H1 (cell line): ENCODE measurements around the gene HLTF. TPM values are rescaled to one million over a fixed set of nuclear protein-coding genes. Genes with fewer than 3 reads are reported as not detected.

Experiments used
- CTCF ChIA-PET: fragments of 300-600 bp; sonication (Branson Sonifier 250); formaldehyde crosslinking; loops from one replicate; lab custom pipeline; 2021; ENCODE audit not compliant: partially characterized antibody; lab: Charles Lee
- POLR2A ChIA-PET: fragments of 300-600 bp; sonication (Branson Sonifier 250); formaldehyde crosslinking; loops from one replicate; lab custom pipeline; 2021; ENCODE audit warnings: inconsistent platforms; ENCODE audit not compliant: partially characterized antibody; lab: Charles Lee
- DNase-seq, 2 experiments: peaks; one replicate each; pipeline versions ENCODE4 v3.0.0 to v3.0.0-alpha.2; 2010 to 2022; ENCODE audit warnings: low spot score in 2 of 2, low read depth in 1 of 2, mixed read lengths in 1 of 2
- FAIRE-seq: peaks from 2 replicates; lab custom pipeline; 2011; peaks lifted over from hg19 to GRCh38; lab: Jason Lieb, UNC
- H2AFZ ChIP-seq: 2 replicates; pipeline ENCODE4 v1.8.1; 2012; ENCODE audit warnings: low read length, inconsistent platforms
- H2AK5ac ChIP-seq: 2 replicates; pipeline ENCODE4 v1.6.1; 2013; ENCODE audit warnings: low read depth, low read length
- H2BK120ac ChIP-seq: replicated peaks from 2 replicates; pipeline ENCODE3; 2013; ENCODE audit warnings: low read depth, low read length, inconsistent platforms
- H2BK12ac ChIP-seq: 2 replicates; pipeline ENCODE4 v1.6.1; 2013; ENCODE audit warnings: low read depth, low read length
- H2BK15ac ChIP-seq: 2 replicates; pipeline ENCODE4 v1.6.1; 2013; ENCODE audit warnings: low read length
- H2BK20ac ChIP-seq: 2 replicates; pipeline ENCODE4 v1.6.1; 2013; ENCODE audit warnings: low read length
- H2BK5ac ChIP-seq: 2 replicates; pipeline ENCODE4 v1.6.1; 2013; ENCODE audit warnings: low read depth, low read length
- H3K14ac ChIP-seq: 2 replicates; pipeline ENCODE4 v1.6.1; 2013; ENCODE audit warnings: inconsistent platforms; ENCODE audit not compliant: insufficient read length
- H3K18ac ChIP-seq: 2 replicates; pipeline ENCODE4 v1.6.1; 2013; ENCODE audit warnings: low read length; ENCODE audit errors: extremely low read depth
- H3K23ac ChIP-seq: 2 replicates; pipeline ENCODE4 v1.6.1; 2013; ENCODE audit warnings: inconsistent platforms; ENCODE audit not compliant: insufficient read length
- H3K23me2 ChIP-seq: 2 replicates; pipeline ENCODE4 v1.6.1; 2013; ENCODE audit warnings: low read depth, low read length
- H3K27ac ChIP-seq: 2 replicates; pipeline ENCODE4 v1.6.1; 2011; ENCODE audit warnings: low read depth, low read length, inconsistent platforms
- H3K27me3 ChIP-seq, 4 experiments: replicated peaks in 1 of 4; 1 replicate in 1 of 4; 2 replicates in 3 of 4; pipeline versions ENCODE4 v1.6.1 to v1.8.1; 2011 to 2013; ENCODE audit warnings: low read length in 3 of 4, mild to moderate bottlenecking in 3 of 4, inconsistent platforms in 2 of 4, mixed read lengths in 2 of 4, moderate library complexity in 1 of 4; ENCODE audit not compliant: control insufficient read depth in 3 of 4, insufficient read depth in 3 of 4; ENCODE audit errors: extremely low read depth in 1 of 4
- H3K36me3 ChIP-seq, 4 experiments: 2 replicates each; pipeline versions ENCODE4 v1.6.1 to v1.8.1; 2011 to 2013; ENCODE audit warnings: mild to moderate bottlenecking in 4 of 4, low read length in 3 of 4, moderate library complexity in 2 of 4, control low read depth in 1 of 4, inconsistent platforms in 1 of 4; ENCODE audit not compliant: insufficient read depth in 4 of 4, control insufficient read depth in 2 of 4
- H3K4ac ChIP-seq: replicated peaks from 2 replicates; pipeline ENCODE3; 2013; ENCODE audit warnings: low read length, low read depth, mixed read lengths, inconsistent platforms; ENCODE audit not compliant: insufficient read length
- H3K4me1 ChIP-seq, 4 experiments: replicated peaks in 1 of 4; 1 replicate in 1 of 4; 2 replicates in 3 of 4; pipeline versions ENCODE4 v1.6.1 to v1.8.1; 2011 to 2013; ENCODE audit warnings: low read length in 3 of 4, inconsistent platforms in 2 of 4, mixed read lengths in 1 of 4; ENCODE audit not compliant: insufficient read depth in 4 of 4, control insufficient read depth in 3 of 4
- H3K4me2 ChIP-seq, 2 experiments: 2 replicates each; pipeline versions ENCODE4 v1.6.1 to v1.8.1; 2011 to 2013; ENCODE audit warnings: low read depth in 2 of 2, low read length in 2 of 2, control low read depth in 1 of 2, inconsistent platforms in 1 of 2, mild to moderate bottlenecking in 1 of 2; ENCODE audit not compliant: insufficient read depth in 1 of 2
- H3K4me3 ChIP-seq, 4 experiments: fragments of 200-600, 300-600 bp in 1 of 4; sonication (generic), shearing (Covaris generic), sonication (Bioruptor Twin) in 1 of 4; 2 replicates each; pipeline versions ENCODE4 v1.5.1 to v1.8.1; 2011 to 2016; ENCODE audit warnings: low read length in 4 of 4, low read depth in 3 of 4, control low read depth in 2 of 4, inconsistent platforms in 2 of 4, mild to moderate bottlenecking in 2 of 4, mixed read lengths in 1 of 4, moderate library complexity in 1 of 4; ENCODE audit not compliant: insufficient read depth in 2 of 4; ENCODE audit errors: extremely low read depth in 1 of 4
- H3K56ac ChIP-seq: replicated peaks from 2 replicates; pipeline ENCODE3; 2013; ENCODE audit warnings: low read depth, mild to moderate bottlenecking, mixed read lengths, low read length, inconsistent platforms; ENCODE audit not compliant: insufficient read length
- H3K79me1 ChIP-seq: 2 replicates; pipeline ENCODE4 v1.6.1; 2013; ENCODE audit warnings: low read depth, low read length, control low read depth
- H3K79me2 ChIP-seq, 2 experiments: 2 replicates each; pipeline versions ENCODE4 v1.6.1 to v1.8.1; 2012 to 2013; ENCODE audit warnings: low read length in 2 of 2, mild to moderate bottlenecking in 2 of 2, inconsistent platforms in 1 of 2; ENCODE audit not compliant: insufficient read depth in 2 of 2, control insufficient read depth in 1 of 2
- H3K9ac ChIP-seq, 4 experiments: replicated peaks in 1 of 4; 1 replicate in 1 of 4; 2 replicates in 3 of 4; pipeline versions ENCODE4 v1.6.1 to v1.8.1; 2011 to 2013; ENCODE audit warnings: low read depth in 3 of 4, low read length in 3 of 4, control low read depth in 2 of 4, mild to moderate bottlenecking in 2 of 4, moderate library complexity in 2 of 4, inconsistent platforms in 1 of 4; ENCODE audit errors: extremely low read depth in 1 of 4
- H3K9me3 ChIP-seq, 2 experiments: 2 replicates each; pipeline versions ENCODE4 v1.6.1 to v1.8.1; 2012 to 2013; ENCODE audit warnings: mild to moderate bottlenecking in 2 of 2, moderate library complexity in 2 of 2, control low read depth in 1 of 2, inconsistent platforms in 1 of 2, low read depth in 1 of 2, low read length in 1 of 2, mixed read lengths in 1 of 2; ENCODE audit not compliant: insufficient read depth in 2 of 2
- H4K20me1 ChIP-seq, 2 experiments: replicated peaks in 1 of 2; 2 replicates each; pipeline versions ENCODE3 to v1.8.1; 2011 to 2013; ENCODE audit warnings: inconsistent platforms in 2 of 2, low read length in 2 of 2, mild to moderate bottlenecking in 1 of 2; ENCODE audit not compliant: insufficient read depth in 2 of 2, control insufficient read depth in 1 of 2
- H4K5ac ChIP-seq: 2 replicates; pipeline ENCODE4 v1.6.1; 2013; ENCODE audit warnings: low read length, low read depth, mixed read lengths, inconsistent platforms; ENCODE audit not compliant: insufficient read length
- H4K8ac ChIP-seq: 2 replicates; pipeline ENCODE4 v1.8.0; 2013; ENCODE audit warnings: mild to moderate bottlenecking, moderate library complexity, low read length, inconsistent platforms; ENCODE audit not compliant: insufficient read depth; ENCODE audit errors: extremely low read depth
- H4K91ac ChIP-seq: replicated peaks from 2 replicates; pipeline ENCODE3; 2013; ENCODE audit warnings: low read length, mixed read lengths, inconsistent platforms; ENCODE audit not compliant: insufficient read length
- CHD2 ChIP-seq: IDR thresholded peaks from 2 replicates; pipeline ENCODE4 v1.6.1; 2012; ENCODE audit warnings: low read length, improper control_type of control experiment
- CTBP2 ChIP-seq: IDR thresholded peaks from 2 replicates; pipeline ENCODE4 v1.7.0; 2011; ENCODE audit warnings: borderline replicate concordance, mild to moderate bottlenecking, moderate library complexity, mixed read lengths, low read length; ENCODE audit not compliant: insufficient read depth, insufficient read length
- RFX5 ChIP-seq: IDR thresholded peaks from 2 replicates; pipeline ENCODE4 v1.6.1; 2011; ENCODE audit warnings: low read depth, low read length, improper control_type of control experiment, borderline replicate concordance
- RXRA ChIP-seq: IDR thresholded peaks from 2 replicates; pipeline ENCODE4 v1.6.1; 2011; ENCODE audit warnings: low read depth, mild to moderate bottlenecking, low read length, moderate library complexity; ENCODE audit not compliant: insufficient read depth
- TEAD4 ChIP-seq: IDR thresholded peaks from 2 replicates; pipeline ENCODE4 v1.6.1; 2012; ENCODE audit warnings: low read depth, low read length, inconsistent platforms, mixed read lengths
- WGBS, 2 experiments: shearing (Covaris generic) in 1 of 2; methylation state at CpG; one replicate each; pipeline versions ENCODE4 v1.1.6 to v1.1.7; 2013 to 2015; ENCODE audit warnings: low lambda C conversion rate in 2 of 2, mixed read lengths in 2 of 2, inconsistent platforms in 1 of 2, low coverage in 1 of 2, missing lambda C conversion rate in 1 of 2; ENCODE audit not compliant: insufficient replicate concordance in 2 of 2, insufficient coverage in 1 of 2, insufficient read length in 1 of 2; ENCODE audit errors: extremely low coverage in 1 of 2, missing lambda C conversion rate in 1 of 2; 5-methylcytosine and 5-hydroxymethylcytosine counted together
- polyA plus RNA-seq, 7 experiments: library from polyadenylated mRNA; depleted of rRNA in 3 of 7; stranded (reverse) in 5 of 7; unstranded in 2 of 7; fragments of >200 nt in 5 of 7; fragments of 200-250 nt in 2 of 7; gene quantifications; 1 replicate in 5 of 7; 2 replicates in 1 of 7; 4 replicates in 1 of 7; pipeline versions ENCODE4 v1.2.1 to v1.2.3, GENCODE V29; 2011 to 2013; ENCODE audit warnings: missing spikeins in 2 of 7, mixed read lengths in 2 of 7
- total RNA-seq: library from RNA; stranded (reverse); fragmentation: NEBNext Ultra II Directional; extraction: Animal tissue kit (Norgen Biotek cat#: 25700); gene quantifications from 2 replicates; pipeline ENCODE4 v1.2.1, GENCODE V29; 2021

HLTF gene
- total and polyA plus RNA-seq, 2 of the 8 experiments (the other 6 are each of a cell fraction or from before 2014, with no cell fraction given): 18.1 to 60.3 TPM

DNA sequence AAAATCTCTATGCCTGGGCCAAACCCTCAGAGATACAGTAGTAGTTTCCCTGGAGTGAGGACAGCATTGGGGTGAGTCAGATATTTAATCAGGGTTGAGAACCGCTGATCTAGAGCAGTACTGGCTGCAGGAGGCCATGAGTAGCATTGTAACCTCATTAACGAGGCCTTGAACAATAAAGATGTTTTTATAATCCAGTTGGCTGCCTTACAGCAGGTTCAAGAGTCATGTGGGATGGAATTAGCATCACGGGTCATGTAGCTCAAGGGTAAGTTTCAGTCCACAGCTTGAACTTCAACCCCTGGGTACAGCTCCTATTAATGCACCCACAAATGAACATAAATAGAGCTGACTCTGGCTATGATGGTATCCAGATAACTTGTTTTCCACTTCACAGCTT is 48.2 kb upstream of the HLTF start:
- FAIRE-seq: no peak

More for the DNA sequence above, 48.2 kb upstream of the HLTF start:
- Histone ChIP-seq H3K4me2 (no peak overlapping the region), H3K18ac (no peak overlapping the region), H3K4me1 (peaks cover 3 to 11% (median 7%) of the 10 kb centered on the region in 4 experiments), H2AFZ (no peak overlapping the region), H3K23me2 (no peaks in the 10 kb centered on the region), H4K5ac (no peak overlapping the region), H3K4me3 (no peak overlapping the region), H2BK120ac (no peak overlapping the region), H2AK5ac (no peak overlapping the region), H4K20me1 (no peaks in the 10 kb centered on the region), H3K9me3 (no peaks in the 10 kb centered on the region), H3K36me3 (no peaks in the 10 kb centered on the region; a peak in 2 of 8 replicates), H3K56ac (no peak overlapping the region), H3K23ac (no peak overlapping the region), H4K8ac (no peak overlapping the region), H2BK12ac (no peak overlapping the region), H2BK20ac (no peak overlapping the region), H3K14ac (no peak overlapping the region), H3K27ac (no peak overlapping the region)
- CTCF ChIA-PET: interaction anchor here (0.6 to 1.8 kb wide), 5 partner anchors 14 to 177 kb away, joined by 3 to 6 read pairs (median 3); no protein-coding TSS in a partner anchor
- WGBS, 2 experiments: 82% methylated on average over 3 of the region's 3 CpGs; no CpG with 5 or more reads in 1 of the 2 experiments
- no peak for DNase-seq
- no peak for TF ChIP-seq RXRA
- no peak for TF ChIP-seq CTBP2
- no peak for TF ChIP-seq CHD2
- no peak for TF ChIP-seq TEAD4
- no peak for TF ChIP-seq RFX5
- TF ChIP-seq, all 59 proteins: peak for 0
- Histone ChIP-seq H3K4ac (no peak overlapping the region), H3K9ac (no peak overlapping the region), H2BK5ac (no peak overlapping the region), H3K27me3 (no peaks in the 10 kb centered on the region), H3K79me2 (peaks cover 0 to 63% of the 10 kb centered on the region in 2 experiments; a peak in 2 of 4 replicates), H2BK15ac (no peak overlapping the region), H3K79me1 (no peaks in the 10 kb centered on the region; the same call in 1 of the 2 replicates), H4K91ac (no peak overlapping the region)
- POLR2A ChIA-PET: no interaction called here
